ENCODE results near the gene EYA2. TPM values are rescaled to one million over a fixed set of nuclear protein-coding genes. Genes with fewer than 3 reads are reported as not detected.

EYA2 gene
- total RNA-seq, 2 experiments from 2014 or later: not detected

- no peak for TF ChIP-seq CTCF (IDR thresholded peaks at IDR 0.05)
- POLR2A ChIA-PET: no interaction called here
- no peaks in the 10 kb centered on the region for H3K36me3 Mint-ChIP-seq (ENCODE audit: low read depth)
- H3K4me3 Mint-ChIP-seq: no peak overlapping the region
- intact Hi-C loops (cut with micrococcal nuclease): no loop called here
- CTCF ChIA-PET: no interaction called here
- no peaks in the 10 kb centered on the region for H3K9me3 Mint-ChIP-seq
- H3K4me1 Mint-ChIP-seq (ENCODE audit: low read depth): no peaks in the 10 kb centered on the region
- H3K27ac Mint-ChIP-seq: no peak overlapping the region
- ATAC-seq (no peak), DNase-seq (no peak)
- peaks cover 5% of the 10 kb centered on the region for H3K27me3 Mint-ChIP-seq
Observed at GRCh38 chr20:47154089-47154488, 259.4 kb downstream of the EYA2 start.

- POLR2A ChIA-PET: no interaction called here
- Mint-ChIP-seq H3K9me3 (no peaks in the 10 kb centered on the region), H3K27me3 (peaks cover 3% of the 10 kb centered on the region), H3K36me3 (ENCODE audit: low read depth) (no peaks in the 10 kb centered on the region), H3K4me3 (no peak overlapping the region), H3K4me1 (ENCODE audit: low read depth) (no peaks in the 10 kb centered on the region), H3K27ac (no peak overlapping the region)
- ATAC-seq: no peak
- CTCF ChIA-PET: no interaction called here
- TF ChIP-seq CTCF (IDR thresholded peaks at IDR 0.05): no peak
- DNase-seq: no peak
- intact Hi-C loops (cut with micrococcal nuclease): no loop called here
Observed at GRCh38 chr20:47156301-47157137, 261.9 kb downstream of the EYA2 start.

- Mint-ChIP-seq H3K4me3 (no peak overlapping the region), H3K27ac (no peak overlapping the region), H3K36me3 (ENCODE audit: low read depth) (no peaks in the 10 kb centered on the region), H3K27me3 (peaks cover 1% of the 10 kb centered on the region), H3K9me3 (no peaks in the 10 kb centered on the region), H3K4me1 (ENCODE audit: low read depth) (no peaks in the 10 kb centered on the region)
- intact Hi-C loops (cut with micrococcal nuclease): no loop called here
- ChIA-PET POLR2A (no interaction called here), CTCF (no interaction called here)
- no peak for TF ChIP-seq CTCF (IDR thresholded peaks at IDR 0.05)
- DNase-seq (no peak), ATAC-seq (no peak)
Observed at GRCh38 chr20:47159166-47159565, 264.5 kb downstream of the EYA2 start.

GRCh38 chr20:47160240-47160639, 265.6 kb downstream of the EYA2 start:
- H3K4me1 Mint-ChIP-seq (ENCODE audit: low read depth): no peaks in the 10 kb centered on the region

More at GRCh38 chr20:47160240-47160639, 265.6 kb downstream of the EYA2 start:
- no peak for ATAC-seq
- no peaks in the 10 kb centered on the region for H3K9me3 Mint-ChIP-seq
- no peaks in the 10 kb centered on the region for H3K36me3 Mint-ChIP-seq (ENCODE audit: low read depth)
- TF ChIP-seq CTCF (IDR thresholded peaks at IDR 0.05): no peak
- ChIA-PET POLR2A (no interaction called here), CTCF (no interaction called here)
- intact Hi-C loops (cut with micrococcal nuclease): no loop called here
- H3K4me3 Mint-ChIP-seq: no peak overlapping the region
- DNase-seq: no peak
- H3K27me3 Mint-ChIP-seq: peaks cover 1% of the 10 kb centered on the region
- H3K27ac Mint-ChIP-seq: no peak overlapping the region
